NCI-H187 (cell line): ENCODE data around the gene RAB39B.
"Not testable (repeated sequence)": the region's sequence is repeated elsewhere in the genome, so short reads cannot be mapped to it uniquely, and the experiment has no call there.

ENCODE experiments used
- DNase-seq, 2 experiments: peaks; one replicate each; lab custom pipeline; 2025; lab: John Stamatoyannopoulos, UW

The RAB39B gene

DNA sequence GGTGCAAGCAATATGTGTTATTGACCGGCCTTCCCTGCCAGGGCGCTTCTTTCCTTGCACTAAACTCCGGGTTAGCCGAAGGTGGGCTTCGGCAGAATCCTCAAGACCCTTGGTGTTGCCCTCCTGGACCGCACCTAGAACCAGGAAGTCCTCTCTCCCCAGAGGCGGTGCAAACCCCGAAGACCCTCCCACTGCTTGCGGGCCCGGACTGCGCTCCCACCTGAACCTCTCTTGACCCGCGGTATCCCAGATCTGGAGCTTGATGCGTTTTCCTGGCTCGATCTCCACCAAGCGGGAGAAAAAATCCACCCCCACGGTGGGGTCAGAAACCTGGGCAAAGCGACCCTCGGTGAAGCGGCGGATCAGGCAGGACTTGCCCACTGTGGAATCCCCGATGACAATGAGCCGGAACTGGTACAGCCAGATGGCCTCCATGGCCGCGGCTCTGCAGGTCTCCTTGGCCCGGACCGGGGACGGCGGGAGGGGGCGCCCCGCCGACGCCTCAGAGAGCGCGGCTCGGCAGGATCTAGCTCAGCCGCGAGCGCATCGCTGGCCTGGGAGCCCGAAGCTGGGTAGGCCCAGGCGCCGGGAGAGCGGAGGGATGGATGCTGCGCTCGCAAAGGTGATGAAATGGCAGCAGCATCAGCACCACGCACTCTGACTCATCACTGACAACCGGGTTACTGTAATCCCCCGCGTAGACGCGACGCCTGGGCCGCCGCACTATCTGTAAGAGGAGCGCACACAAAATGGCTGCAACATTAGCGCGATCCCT lies at the start of gene RAB39B:
TSS of gene RAB39B (minus strand) at position 638 of the 775 bp plus-strand sequence. CDS start at position 435, 203 bp downstream.
- peak; percentile 72 to 77 for DNase-seq

GRCh38 chrX:155313766-155314165 lies 49.5 kb upstream of the RAB39B start:
- DNase-seq, result no peak

DNA sequence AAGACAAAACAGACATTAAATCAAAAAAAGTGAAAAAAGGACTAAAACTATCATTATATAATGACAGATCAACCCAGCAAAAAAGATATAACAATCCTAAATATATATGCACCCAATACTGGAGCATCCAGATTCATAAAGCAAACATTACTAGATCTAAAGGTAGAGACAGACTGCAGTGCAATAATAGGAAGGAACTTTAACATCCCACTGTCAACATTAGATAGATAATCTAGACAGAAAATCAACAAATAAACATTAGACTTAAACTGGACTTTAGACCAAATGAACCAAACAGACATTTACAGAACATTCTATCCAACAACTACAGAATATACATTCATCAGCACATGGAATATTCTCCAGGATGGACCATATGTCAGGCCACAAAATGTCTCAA lies 29.5 kb upstream of the RAB39B start:
- DNase-seq, result no peak

GRCh38 chrX:155279873-155280272 lies 15.6 kb upstream of the RAB39B start:
- DNase-seq, result no peak

GRCh38 chrX:155270969-155271368 lies 6.7 kb upstream of the RAB39B start:
- DNase-seq, result no peak

DNA sequence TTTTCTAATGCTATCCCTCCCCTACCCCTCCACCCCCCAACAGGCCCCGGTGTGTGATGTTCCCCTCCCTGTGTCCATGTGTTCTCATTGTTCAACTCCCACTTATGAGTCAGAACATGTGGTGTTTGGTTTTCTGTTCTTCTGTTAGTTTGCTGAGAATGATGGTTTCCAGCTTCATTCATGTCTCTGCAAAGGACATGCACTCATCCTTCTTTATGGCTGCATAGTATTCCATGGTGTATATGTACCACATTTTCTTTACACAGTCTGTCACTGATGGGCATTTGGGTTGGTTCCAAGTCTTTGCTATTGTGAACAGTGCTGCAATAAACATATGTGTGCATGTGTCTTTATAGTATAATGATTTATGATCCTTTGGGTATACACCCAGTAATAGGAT lies 3.7 kb upstream of the RAB39B start:
- DNase-seq, result not testable (repeated sequence)

GRCh38 chrX:155266439-155266838 lies 2.1 kb upstream of the RAB39B start:
- no peak for DNase-seq

DNA sequence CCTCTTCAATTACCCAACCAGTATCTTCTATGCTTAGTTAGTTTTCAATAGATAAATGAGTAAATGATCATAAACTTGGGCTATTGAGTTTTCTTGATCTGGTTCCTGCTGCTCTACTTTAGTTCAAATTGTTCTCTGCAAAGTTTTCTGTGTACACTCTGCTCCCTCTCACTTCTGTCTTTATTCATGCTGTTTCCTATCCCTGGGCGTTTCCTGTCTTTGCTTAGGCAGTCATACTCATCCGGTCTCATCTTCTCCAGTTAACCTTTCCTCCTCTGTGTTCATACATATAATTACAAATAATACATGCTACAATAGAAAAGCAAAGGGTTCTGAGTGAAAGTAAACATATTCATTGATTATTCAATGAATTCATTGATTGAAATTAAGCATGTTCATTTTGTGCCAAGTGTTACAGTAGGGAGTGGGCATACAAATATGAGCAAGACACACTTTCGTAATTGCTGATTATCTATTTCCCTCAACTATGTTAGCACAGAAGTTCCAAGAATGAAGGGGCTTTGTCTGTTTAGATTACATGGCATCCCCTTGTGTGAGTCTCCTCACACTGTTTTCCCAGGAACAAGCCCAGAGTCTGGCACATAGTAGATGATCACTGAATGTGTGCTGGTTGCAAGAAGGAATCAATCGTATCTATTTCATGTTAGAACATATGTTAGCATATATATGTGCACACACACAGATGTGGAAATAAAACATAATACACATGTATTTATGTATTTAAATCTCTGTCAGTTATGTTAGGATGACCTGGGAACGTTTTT lies 1.1 kb downstream of the RAB39B start:
- no peak for DNase-seq

- DNase-seq, result no peak
Observed at GRCh38 chrX:155259752-155260151, 4.5 kb downstream of the RAB39B start.

- DNase-seq, result no peak
Observed at GRCh38 chrX:155251391-155251790, 12.9 kb downstream of the RAB39B start.

GRCh38 chrX:155247497-155247896 lies 16.8 kb downstream of the RAB39B start:
- no peak for DNase-seq

DNA sequence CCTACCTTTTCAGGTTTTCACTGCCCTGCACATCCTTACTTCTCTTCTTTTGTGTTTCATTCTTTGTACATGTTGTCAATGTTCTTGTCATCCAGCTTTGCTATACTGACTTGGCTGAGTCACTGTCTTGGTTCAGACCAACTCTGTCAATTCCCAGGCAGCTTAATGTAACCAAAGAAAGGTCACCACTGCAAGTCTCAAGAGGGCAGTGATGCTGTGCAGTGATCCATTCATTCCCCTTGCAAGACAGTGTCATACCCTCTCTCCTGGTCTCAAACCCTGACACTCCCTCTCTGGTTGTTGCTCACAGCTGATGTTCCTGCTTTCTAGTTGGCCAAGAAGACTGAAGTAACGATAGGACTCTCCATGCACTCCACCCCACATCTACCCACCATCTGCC lies 17.5 kb downstream of the RAB39B start:
- no peak for DNase-seq

GRCh38 chrX:155242300-155242699 lies 22.0 kb downstream of the RAB39B start:
- no peak for DNase-seq

- DNase-seq, result no peak
Observed at GRCh38 chrX:155237719-155238118, 26.6 kb downstream of the RAB39B start.

- DNase-seq, result no peak
Observed at GRCh38 chrX:155235891-155236290, 28.4 kb downstream of the RAB39B start.

DNA sequence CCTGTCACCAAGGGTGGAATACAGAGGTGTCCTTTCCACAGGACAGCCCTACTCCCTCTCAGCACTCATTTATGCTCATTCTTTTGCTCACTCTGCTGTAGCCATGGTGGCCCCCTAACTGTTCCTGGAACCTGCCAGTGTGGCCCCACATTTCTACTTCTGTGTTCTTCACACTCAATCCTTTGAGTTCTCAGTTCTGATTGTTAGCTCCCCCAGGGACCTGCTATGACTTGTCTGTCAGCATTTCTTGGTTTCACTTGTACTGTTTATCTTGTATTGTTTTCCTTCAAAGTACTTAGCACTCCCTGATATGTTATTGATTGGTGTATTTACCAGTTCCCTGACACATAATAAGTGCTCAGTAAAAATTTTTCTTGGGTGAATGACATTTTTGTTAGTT lies 33.1 kb downstream of the RAB39B start:
- DNase-seq, result no peak

DNA sequence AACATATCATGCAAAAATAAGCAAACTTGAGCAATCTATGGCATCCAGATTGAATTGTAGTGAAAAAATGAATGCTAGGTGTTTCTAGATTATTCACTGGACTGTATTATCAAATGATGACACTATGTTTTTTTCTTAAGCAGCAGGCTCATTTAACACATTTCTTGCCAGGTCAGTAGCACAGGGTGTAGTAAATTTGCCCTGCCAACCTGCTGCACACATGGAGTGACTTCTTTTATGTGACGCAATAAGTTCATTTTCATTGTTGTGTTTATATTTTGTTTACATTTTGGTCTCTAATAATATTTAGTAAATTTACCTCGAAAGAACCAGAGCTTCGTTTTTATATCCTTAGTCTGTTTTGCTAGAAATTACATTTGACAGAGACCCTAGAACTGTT lies 38.5 kb downstream of the RAB39B start:
- no peak for DNase-seq

GRCh38 chrX:155223746-155224145 lies 40.5 kb downstream of the RAB39B start:
- not testable (repeated sequence) for DNase-seq

DNA sequence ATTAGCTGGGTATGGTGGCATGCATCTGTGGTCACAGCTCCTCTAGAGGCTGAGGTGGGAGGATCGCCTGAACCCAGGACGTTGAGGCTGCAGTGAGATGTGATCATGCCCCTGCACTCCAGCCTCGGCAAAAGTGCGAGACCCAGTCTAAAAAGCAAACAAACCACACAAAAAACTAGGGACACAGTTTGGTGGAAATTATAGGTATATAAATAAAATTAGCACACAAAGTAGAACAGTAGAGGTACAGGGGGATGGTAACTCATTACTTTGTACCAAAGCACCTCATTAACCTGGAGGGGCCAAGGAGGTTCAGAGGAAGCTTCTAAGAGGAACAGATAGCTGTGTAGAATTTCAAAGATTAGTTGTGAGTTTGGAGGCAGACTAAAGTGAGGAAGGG lies 42.9 kb downstream of the RAB39B start:
- no peak for DNase-seq

DNA sequence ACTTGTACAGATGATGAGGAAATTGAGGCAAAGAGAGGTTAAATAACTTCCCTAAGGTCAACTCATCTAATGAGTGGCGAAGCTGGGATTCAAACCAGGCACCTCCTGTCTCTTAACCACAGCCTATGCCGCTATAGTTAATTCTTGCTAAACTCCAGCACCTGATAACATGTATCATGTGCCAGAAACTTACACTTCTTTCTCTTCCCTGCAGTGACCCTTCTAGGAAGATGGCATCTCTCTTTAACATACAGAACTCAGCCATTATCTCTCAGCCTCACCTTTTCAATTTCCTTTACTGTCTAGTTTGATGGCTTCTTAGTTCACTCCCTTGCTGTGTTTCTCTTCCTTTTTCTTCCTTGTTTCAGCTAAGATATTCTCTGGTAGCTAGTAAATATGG lies 45.5 kb downstream of the RAB39B start:
- no peak for DNase-seq

- peak in 1 of 2 experiments; percentile 69 for DNase-seq
Observed at GRCh38 chrX:155216940-155217440, 47.3 kb downstream of the RAB39B start.

DNA sequence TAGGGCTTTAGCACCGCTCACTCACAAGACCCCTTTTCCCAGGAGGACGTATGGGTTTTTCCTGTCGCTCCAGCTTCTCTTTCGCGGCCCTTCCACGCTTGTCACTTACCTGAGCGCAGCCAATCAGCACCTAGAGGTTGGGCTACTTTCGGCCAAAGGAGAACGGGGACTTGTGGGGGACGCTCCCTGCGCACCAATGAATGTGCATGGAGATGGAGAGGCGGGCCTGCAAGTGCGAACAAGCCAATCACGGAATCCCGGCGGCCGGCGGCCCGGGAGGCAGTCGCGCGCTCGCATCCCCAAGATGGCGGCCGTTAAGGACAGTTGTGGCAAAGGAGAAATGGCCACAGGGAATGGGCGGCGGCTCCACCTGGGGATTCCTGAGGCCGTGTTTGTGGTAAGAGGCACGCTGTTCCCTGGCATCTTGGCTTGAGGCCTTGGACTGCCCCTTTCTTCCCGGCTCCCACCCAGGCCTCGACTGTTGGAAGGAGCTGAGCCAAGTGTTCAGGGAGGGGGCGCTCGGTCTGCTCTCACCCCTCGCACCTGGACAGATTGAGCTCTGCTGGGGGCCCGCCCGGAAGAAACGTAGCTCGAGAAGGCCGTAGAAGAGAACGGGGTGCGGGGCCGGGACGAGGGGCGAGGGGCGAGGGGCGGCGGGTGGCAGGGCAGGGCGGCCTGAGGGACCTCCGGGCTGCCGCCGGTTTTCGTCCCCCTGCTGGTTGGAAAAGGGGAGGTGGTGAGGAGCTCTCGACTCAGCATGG lies 47.9 kb downstream of the RAB39B start, which contains the start of gene VBP1:
TSS of gene VBP1 (plus strand) at position 282 of the 761 bp plus-strand sequence. CDS start at position 305, 23 bp downstream.
- peak; percentile 90 to 98 for DNase-seq
